ENCODE data around the gene ING5.
A peak's percentile ranks its signal among the peaks of the same experiment; 100 is the strongest.

The ING5 gene

DNA sequence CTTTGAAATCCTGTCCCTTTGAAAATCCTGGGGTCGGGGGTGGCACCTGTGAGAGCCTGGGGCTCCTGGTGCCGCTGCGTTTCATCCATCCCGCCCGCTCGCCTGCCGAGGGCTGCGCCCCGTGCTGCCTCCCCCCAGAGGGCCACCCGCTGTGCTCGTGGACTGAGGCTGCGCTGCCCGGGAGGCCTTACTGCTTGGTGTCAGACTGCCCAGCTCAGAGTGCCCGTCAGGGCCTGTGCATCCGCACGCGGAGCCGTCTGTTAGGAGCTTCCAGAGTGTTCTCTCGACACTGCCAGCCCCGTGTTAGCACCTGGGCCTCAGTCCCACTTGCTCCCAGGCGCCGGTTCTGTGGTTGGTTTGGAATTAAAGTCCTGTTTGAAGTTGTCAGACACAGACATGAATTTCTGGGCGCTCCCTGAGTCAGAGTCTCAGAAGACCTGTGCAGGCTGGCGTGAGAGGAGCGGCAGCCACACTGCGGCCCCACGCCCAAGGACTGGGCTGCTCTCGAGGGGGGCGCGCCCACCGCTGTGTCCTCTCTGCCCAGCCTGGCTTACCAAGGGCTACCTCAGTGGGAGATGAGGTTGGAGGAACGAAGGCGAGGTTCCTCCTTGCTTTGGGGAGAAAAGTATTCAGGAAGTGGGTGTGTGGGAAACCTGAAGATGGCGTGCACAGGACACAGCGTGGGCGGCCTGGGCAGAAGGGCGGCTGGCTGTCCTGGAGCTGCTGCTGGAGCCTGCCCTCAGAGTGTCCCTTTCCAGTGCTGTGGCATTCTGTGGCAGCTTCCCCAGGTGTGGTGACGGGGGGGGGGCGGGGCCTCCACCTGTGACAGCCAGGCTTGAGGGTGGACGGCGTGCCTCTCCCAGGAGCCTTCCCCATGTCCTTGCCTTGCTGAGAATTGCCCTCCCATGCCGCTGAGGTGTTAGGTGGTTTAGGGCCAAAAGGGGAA lies 29.3 kb upstream of the ING5 start:
- DNase-seq (ENCODE audit: low spot score) = no peak

DNA sequence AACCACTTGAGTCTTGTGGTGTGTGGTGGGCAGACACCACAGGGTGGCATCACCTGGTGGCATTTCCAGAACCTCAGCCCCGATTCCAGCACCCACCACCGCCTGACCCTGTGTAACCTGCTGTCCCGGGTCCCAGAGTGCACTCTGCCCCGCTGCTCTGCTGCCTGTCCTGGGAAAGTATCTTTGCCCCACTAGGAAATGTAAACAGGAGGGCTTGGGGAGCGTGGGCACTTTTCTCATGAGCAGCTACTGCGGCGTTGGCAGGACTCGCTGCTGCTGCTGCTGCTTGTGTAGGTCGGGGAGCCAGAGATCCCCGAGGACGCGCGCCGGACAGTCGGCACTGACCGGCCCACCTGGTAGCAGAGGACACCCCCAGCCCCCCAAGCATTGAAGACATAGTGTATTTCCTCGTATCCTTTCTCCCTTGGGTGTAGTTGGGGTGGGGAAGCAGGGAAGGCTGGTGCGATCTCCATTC lies 28.6 kb upstream of the ING5 start:
- no peak for DNase-seq (ENCODE audit: low spot score)

DNA sequence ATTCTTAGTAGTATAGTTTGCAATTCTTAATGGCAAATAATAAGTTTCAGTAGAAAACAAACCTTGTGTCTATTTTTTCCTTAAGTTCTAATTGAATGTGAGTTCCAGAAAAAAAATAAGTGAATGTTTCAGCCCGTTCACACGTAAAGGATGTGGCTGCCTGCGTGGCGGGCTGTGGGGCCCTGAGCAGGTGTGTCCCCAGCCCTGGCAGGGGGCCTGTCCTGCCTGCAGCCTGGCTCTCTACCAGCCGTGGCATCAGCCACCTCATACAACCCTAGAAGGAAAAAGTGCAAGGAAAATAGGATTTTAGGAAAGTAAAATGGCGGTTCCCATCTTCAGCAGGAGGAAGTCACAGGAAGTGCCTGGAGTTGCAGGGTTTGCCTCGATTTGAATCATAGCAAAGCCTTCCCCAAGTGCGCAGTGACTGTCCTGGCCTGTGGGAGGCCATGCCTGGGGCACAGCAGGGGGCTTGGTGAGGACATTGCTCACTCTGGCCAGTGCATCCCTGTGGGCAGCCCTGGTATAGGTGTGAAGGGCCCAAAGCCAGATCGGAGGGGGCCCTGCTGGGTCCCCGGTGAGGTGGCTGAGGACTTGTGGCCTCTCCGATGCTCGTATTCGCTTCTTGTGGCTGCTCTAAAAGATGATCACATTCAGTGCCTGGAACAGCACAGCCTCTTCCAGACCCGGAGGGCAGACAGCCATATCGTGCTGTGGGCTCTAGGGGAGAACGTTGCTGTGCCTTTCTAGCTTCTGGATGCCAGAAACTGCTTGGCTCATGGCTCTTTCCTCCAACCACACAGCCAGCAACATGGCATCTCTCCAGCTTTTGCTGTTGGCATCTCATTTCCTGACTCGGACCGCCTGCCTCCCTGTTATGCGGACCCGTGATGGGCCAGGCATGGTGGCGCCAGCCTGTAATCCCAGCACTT lies 27.8 kb upstream of the ING5 start:
- no peak for DNase-seq (ENCODE audit: low spot score)

DNA sequence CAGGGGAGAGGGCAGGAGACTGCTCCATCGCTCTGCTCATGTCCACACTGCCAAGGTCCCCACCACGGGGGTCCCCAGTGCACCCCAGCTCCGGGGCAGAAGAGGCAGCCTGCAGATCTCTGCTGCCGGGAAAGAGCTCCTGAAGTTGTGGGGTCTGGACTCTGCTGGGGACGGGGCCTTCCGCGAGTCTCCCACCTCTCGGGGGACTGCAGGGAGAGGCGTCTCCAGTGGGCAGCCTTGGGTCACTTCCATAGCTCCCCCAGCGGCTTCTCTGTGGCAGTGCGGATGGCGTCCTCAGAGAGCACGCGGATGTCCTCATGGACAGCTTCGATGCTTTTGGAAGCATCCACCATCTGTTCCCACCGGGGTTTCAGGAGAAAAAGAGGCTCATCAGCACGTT lies 26.0 kb upstream of the ING5 start:
- no peak for DNase-seq (ENCODE audit: low spot score)

DNA sequence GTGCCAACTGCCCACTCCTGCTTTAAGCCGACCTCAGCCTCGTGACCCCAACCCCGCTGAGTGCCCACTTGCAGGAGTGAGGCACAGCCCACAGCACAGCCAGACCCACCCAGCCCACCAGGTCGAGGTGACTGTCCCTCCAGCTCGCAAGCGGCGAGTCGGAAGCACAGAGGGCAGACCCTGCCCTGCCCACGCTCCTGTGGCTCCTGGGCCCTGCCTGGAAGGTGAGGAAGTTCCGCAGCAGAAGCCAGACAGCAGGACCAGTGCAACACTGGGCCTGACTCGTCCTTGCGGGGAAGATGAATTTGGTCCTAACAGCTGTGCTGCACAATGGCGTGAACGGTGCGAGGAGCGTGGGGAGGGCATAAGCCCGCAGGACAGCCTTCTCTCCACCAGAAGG lies 25.2 kb upstream of the ING5 start:
- DNase-seq (ENCODE audit: low spot score) = no peak

DNA sequence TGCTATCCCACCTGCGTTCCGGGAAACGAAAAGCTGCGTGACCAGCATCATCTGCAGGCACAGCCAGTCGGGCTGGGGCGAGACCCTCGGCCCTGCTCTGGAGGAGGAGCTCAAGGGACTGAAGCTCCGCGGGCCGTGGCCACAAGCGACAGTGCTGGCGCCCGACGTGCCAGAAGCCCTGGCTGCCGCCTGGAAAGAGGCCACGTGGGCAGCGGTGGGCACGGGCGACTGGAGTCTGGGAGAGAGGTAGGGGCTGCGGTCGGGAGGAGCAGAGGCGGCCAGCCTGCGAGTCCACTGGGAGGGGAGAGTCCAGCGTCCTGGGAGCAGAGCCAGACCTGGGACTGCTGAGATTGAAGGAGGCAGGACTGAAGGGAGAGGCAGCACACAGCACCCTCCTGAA lies 24.4 kb upstream of the ING5 start:
- DNase-seq (ENCODE audit: low spot score) = no peak

DNA sequence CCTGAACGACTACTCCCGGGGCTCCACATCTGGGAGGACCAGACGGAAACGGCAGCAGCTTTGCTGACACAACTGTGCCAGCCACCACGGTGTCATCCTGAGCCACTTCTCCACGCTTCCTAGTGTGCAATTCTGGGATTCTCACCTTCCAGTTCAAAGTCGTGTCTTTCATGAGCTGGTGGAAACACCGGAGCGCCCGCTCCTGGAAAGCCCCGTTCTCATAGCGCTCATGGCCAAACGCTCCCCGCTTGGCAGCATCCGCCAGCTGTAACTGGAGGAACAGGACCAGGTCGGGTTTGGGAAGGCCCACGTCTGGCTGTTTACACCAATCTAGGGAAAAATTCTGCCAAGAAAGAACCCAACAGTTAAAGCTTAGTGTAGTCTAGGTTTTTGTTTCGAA lies 23.5 kb upstream of the ING5 start:
- no peak for DNase-seq (ENCODE audit: low spot score)

DNA sequence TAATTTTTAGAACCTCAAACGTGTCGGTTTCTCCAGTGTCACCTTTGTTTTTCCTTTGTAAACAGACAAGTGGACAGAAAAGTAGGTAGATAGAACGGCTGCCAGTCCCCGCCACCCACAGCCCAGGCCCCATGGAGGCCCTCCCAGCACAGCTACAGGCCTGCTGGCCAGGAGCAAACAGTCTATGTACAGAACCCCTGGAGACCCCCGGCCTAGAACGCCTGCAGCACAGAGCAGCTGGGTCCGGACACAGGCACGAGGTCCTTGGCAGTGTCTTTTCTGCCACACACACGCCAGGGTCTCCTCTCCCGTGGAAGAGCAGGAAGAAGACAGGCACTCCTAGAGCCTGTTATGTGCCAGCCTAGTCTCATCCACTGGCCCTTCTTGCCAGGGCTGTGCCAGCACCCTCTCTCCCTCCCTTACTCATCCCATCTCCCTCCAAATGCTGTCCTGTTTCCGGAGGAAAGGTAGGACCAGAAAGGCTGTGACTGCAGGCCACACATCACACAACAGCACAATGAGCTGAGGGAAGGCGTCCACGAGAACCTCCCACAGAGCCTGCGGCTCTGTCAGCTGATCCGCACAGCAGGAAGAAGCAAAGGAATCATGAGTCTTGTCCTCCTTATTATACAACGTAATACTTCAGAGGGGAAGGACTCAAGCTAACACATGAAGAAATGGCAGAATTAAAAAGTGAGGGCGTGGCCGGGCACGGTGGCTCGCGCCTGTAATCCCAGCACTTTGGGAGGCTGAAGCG lies 22.9 kb upstream of the ING5 start:
- no peak for DNase-seq (ENCODE audit: low spot score)

DNA sequence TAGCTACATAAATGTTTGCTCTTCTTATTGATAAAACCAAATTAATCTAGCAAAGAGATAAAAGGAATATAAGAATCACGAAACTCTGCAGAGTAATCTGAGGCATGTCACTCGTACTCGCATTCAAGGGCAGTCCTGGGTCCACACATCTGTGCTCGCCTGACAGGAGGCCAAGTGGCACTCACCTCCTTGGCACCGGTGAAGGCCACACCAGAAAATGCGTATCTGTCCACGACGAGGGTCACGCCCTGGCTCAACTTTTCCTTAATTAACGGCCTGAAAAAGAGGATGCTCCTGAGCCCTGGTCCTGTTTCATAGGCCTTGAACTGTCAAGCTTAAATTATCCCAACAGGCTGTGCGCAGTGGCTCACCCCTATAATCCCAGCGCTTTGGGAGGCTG lies 21.8 kb upstream of the ING5 start:
- no peak for DNase-seq (ENCODE audit: low spot score)

DNA sequence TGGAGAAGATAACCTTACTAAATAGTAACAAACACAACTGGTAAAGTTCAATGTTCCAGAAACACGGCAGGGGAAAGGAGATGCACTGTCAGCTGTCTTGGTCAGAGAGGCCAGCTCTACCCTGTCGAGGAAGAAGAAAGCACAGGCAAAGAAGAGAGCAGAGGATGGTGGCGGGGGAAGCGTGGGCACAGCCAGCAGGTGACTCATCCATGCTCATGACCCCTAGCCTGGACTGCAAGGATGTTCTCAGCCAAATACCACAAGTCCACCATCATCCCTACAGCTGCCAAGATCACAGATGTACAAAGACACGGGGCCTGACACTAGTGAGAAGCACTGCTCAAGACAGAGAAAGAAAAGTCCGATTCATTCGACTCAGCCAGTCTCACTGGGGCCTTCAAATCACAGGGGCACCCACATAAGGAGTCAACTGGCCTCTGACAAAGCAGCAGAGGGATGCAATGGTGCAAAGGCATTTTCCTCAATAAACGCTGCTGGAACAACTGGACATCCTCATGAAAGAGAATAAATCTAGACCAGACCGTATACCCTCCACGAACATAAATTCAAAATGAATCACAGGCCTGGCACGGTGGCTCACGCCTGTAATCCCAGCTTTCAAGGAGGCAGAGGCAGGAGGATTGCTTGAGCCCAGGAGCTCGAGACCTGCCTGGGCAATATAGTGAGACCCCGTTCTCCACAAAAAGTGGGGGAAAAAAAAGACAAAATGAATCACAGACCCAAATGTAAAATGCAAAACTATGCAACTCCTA lies 20.8 kb upstream of the ING5 start:
- no peak for DNase-seq (ENCODE audit: low spot score)

DNA sequence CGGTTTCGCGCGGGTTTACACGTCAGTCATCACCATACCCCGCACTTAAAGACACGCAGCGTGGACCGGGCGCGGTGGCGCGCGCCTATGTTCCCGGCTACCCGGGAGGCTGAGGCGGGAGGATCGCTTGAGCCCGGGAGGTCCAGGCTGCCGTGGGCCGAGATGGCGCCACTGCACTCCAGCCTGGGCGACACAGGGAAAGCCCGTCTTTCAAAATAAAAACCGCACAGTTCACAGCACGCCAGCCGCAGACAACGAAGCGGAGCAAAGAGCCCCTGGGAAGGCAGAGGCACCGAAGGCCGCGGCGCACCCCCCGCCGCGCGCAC lies 15.6 kb upstream of the ING5 start:
- peak; percentile 16 for DNase-seq (ENCODE audit: low spot score)

DNA sequence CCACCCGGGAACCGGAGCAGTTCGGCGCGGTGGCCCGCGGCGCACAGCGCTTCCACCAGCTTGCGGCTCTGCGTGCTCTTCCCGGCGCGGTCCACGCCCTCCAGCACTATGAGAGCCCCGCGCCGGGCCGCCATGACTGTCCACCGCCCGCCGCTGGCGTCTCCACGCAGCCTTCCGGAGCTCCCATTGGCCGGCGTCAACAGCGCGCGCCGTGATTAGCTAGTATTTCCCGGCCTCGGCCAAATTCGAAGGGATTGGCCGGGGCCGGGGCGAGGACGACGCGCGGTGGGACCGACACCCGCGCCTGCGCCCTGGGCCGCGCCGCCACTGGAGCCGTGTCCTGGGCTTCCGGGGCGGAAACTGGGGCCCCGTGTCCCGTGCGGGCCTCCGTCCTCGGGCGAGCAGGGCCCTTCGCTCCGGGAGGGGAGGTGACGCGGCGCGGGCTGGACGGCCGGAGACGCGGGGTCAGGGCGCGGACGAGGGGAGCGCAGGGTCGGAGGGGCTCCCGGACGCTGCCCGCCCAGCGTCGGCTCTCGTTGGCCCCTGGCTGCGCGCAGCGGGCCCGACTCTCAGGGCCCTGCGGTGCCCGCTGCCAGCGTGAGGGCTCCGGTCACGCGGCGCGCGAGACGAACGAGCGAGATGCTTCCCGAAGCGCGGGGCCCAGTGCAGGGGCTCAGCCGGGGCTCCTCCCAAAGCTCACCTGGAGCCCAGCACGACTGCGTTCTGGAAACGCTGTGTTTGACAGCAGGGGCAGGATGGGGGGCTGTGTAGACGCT lies 15.0 kb upstream of the ING5 start, which contains the start of gene DTYMK:
TSS of gene DTYMK (minus strand) at position 166 of the 776 bp plus-strand sequence. CDS start at position 134, 32 bp downstream.
- peak; percentile 94 for DNase-seq (ENCODE audit: low spot score)

DNA sequence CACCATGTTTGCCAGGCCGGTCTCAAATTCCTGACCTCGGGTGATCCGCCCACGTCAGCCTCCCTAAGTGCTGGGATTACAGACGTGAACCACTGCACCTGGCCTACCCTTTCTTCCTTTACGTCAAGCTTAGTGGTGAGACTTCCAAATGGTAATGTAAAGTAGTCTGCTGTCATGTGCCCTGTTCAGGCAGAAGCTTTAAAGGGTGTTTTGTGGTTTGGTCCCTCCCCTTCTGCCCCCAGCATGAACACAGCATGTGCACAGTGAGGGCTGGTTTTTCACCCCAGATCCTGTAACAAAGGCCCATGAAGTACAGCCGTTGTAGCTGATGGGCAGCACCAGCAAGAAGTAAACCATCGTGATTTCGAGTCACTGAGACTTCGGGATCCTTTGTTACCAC lies 12.5 kb upstream of the ING5 start:
- DNase-seq (ENCODE audit: low spot score) = no peak

DNA sequence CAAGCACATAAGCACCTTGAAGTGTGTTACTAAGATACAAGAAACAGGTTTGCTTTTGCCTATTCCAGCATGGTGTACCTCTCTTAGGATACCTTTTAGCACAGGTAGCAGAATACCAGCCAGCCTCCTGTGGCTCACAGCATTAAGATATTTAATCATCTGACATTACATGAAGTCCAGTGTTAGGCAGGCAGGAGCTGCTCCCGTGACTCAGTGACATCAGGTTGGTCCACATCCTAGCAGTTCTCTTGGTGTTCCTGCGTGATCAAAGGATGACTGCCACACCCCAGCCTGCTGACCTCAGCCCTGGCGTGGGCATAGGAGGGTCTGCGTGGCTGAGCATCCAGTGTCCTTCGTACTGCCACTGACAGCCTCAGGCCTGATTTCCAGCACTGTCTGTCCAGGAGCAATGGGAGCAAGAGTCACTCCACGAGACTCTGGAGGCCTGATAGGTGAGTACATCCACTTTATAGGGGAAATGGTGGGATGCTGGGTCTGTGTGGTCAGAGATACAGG lies 11.6 kb upstream of the ING5 start:
- DNase-seq (ENCODE audit: low spot score) = no peak

DNA sequence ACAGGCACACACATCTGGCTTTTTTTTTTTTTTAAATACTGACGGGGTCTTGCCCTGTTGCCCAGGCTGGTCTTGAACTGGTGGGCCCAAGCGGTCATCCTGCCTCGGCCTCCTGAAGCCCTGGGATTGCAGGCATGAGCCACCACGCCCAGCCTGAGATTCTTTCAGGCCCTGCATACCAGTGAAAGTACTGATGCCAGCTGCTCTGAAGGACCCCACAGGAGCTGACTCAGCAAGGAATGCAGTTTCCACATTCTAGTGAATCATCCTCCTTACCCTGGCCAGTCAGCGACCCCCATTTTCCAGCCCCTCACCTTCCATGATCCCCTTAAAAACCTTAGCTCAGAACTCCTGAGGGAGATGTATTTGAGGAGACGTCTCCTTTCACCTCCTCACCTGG lies 9.4 kb upstream of the ING5 start:
- no peak for DNase-seq (ENCODE audit: low spot score)

DNA sequence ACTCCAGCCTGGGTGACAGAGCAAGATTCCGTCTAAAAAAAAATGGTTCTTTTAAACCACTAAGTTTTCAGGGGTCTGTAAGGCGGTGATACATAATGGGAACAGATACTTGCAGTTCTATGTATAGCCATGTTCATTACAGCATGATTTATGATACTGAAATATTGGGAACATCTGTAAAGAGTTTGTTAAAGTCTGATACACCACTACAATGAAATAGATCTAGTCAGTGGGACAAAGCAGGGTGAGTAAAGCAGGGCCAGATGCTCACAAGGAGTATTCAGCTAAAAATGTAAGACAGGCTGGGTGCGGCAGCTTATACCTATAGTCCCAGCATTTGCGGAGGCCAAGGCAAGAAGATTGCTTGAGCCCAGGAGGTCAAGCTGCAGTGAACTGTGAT lies 6.2 kb upstream of the ING5 start:
- DNase-seq (ENCODE audit: low spot score) = no peak

DNA sequence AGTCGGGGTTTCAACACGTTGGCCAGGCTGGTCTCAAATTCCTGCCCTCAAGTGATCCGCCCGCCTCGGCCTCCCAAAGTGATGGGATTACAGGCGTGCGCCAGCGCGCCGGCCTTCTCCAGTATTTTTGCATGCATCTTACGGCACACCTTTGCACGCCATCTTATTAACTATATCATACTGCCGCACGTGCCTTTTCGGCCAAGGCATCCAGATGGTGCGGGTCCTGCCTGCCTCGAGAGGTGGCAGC lies 765 bp upstream of the ING5 start:
- DNase-seq (ENCODE audit: low spot score) = no peak

DNA sequence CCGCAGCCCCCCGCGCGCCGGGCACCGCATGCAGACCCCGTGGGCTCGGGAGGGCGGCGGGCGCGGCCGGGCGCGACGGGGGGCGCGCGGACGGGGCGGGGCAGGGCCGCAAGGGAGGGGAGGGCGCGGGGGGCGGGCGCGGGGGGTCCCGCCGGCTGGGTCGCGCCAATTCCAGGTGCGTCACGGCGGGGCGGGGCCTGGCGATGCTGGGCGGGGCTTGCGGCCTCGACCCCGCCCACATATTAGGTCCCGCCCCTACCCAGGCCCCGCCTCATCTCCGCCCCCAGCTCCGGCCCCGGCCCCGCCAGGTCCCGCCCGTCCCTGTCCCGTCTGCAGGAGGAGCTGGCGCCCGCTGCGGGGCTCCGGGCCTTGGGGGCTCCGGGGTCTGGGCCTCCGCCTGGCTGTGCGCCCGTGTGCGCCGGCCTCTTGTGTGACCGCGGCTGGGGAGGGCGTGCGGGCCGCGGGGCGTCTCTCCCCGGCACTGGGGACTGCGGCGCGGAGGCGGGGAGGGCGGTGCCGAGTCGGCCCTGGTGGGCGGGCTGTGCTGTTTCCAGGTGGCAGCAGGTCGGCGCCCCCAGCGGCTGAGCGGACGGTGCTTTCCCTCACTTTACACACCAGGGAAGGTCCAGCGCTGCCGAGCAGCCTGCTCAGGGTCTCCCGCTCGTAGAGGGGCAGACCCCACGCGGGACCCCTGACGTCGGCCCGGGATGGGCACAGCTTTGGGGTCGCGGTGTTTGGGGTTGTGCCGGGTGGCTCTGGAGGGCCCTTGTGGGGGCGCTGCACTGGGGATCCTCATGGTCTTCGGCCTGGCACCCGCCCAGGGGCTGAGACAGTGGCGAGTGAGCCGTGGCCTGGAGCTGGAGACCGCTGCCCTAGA lies 554 bp downstream of the ING5 start:
- peak; percentile 86 for DNase-seq (ENCODE audit: low spot score)

DNA sequence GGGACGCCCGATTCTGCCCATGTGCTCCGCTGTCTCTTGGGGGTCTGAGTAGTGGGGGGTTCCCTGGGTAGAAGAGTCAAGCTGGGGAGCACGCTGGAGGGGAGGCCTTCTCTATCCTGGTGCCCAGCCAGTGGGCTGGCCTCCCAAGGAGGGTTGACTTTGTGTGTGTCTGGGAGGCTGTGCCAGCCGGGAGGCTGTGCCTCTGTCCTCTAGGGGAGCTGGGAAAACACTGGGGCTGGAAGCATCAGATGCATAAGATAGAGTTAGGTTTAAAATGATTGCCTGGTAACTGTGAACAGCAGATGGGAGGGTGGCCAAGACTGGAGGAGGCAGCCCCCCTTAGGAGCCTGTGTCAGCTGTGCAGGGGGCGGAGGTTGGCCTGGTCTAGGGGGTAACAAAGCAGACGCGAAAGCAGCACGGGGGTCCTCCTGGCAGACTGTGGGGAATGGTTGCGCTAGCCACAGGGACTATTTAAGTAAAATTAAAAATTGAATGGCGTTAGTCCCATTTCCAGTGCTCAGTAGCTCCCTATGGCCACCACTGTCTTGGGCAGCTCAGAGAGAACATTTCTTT lies 1.3 kb downstream of the ING5 start:
- DNase-seq (ENCODE audit: low spot score) = no peak
